ENCODE data around the gene LRRC8D. TPM values are rescaled to one million over a fixed set of nuclear protein-coding genes. Genes with fewer than 3 reads are reported as not detected.

Gene LRRC8D
- total RNA-seq, 1 donor from 2014 or later = 17.0 TPM

DNA sequence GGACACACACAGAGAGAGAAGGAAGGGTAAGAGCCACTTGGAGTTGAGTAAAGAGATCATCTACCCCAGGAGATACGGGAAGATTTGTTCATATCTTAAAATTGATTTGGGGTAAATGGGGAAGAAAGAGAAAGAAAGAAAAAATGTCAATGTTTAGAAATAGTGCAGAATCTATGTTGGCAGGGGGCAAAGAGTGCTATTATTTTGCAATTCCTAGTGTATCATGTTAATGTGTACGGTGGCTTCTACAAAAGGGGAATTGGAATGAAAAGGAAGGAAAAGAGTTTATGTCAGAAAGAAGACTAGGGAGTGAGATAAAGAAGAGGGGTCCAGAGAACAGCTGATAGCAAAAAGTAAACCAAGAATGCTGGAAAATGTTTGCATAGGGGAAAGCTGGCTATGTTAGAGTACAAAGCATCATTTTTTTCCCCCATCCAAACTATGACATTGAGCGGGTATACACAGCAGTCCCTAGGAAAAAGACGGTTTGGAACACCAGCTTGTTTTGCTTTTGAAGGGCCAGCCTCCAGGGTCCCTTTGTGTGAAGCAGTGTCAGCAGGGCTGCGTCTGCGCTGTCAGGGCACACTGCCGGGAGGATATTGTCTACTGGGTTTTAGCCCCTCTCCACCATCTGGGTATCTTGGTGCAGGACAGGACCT is 10.8 kb downstream of the LRRC8D start:
- H3K9me3 ChIP-seq = no peaks in the 10 kb centered on the region
- peaks cover 13% of the 10 kb centered on the region for H3K4me1 ChIP-seq
- H3K27me3 ChIP-seq = no peaks in the 10 kb centered on the region
- no peak for TF ChIP-seq CTCF (IDR thresholded peaks at IDR 0.05)
- no peaks in the 10 kb centered on the region for H3K36me3 ChIP-seq
- no peak overlapping the region for H3K4me3 ChIP-seq
- no peak overlapping the region for H3K27ac ChIP-seq
- ATAC-seq (no peak), DNase-seq (no peak)
- intact Hi-C loops (cut with DNase I) = no loop called here

DNA sequence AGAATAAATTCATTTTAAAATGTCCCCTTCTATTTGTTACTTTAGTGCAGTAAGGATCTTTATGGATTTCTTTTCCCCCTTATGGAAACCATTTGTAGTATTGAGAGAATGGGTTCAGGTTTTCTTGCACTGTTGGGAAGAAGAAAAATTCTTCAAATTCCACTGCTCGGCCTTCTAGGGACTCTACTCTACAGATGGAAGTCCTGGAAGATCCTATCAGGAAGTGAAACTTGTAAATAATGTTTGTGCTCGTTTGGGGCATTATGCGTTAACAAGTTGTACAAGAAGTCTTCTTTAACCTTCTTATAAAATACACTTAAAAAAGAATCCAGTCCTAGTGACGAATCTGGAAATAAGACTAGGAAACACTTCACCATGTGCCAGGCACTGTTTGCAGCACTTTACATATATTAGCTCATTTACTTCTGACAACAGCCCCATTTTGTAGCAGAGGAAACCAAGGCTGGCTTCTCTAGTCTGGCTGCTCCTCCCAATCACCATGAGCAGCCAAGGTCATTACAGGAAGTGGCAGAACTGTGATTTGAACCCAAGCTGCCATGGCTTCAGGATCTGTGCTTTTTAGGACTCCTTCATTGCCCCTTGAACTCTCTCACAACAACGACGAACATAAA is 11.8 kb downstream of the LRRC8D start:
- Histone ChIP-seq H3K27ac (no peak overlapping the region), H3K27me3 (no peaks in the 10 kb centered on the region), H3K9me3 (no peaks in the 10 kb centered on the region), H3K4me3 (no peak overlapping the region), H3K4me1 (peaks cover 13% of the 10 kb centered on the region), H3K36me3 (no peaks in the 10 kb centered on the region)
- ATAC-seq = no peak
- no peak for DNase-seq
- intact Hi-C loops (cut with DNase I) = no loop called here
- TF ChIP-seq CTCF (IDR thresholded peaks at IDR 0.05) = no peak

- DNase-seq = no peak
- no peak overlapping the region for H3K4me3 ChIP-seq
- no peaks in the 10 kb centered on the region for H3K27me3 ChIP-seq
- ATAC-seq = no peak
- no peaks in the 10 kb centered on the region for H3K9me3 ChIP-seq
- H3K4me1 ChIP-seq = peaks cover 13% of the 10 kb centered on the region
- no peak overlapping the region for H3K27ac ChIP-seq
- intact Hi-C loops (cut with DNase I) = no loop called here
- H3K36me3 ChIP-seq = no peaks in the 10 kb centered on the region
- TF ChIP-seq CTCF (IDR thresholded peaks at IDR 0.05) = no peak
Observed at GRCh38 chr1:89833183-89834082, 12.6 kb downstream of the LRRC8D start.

GRCh38 chr1:89834083-89834704 is 13.4 kb downstream of the LRRC8D start:
- no peak overlapping the region for H3K4me3 ChIP-seq
- H3K9me3 ChIP-seq = no peaks in the 10 kb centered on the region
- H3K36me3 ChIP-seq = no peaks in the 10 kb centered on the region
- peaks cover 13% of the 10 kb centered on the region for H3K4me1 ChIP-seq
- intact Hi-C loops (cut with DNase I) = no loop called here
- no peak overlapping the region for H3K27ac ChIP-seq
- no peak for TF ChIP-seq CTCF (IDR thresholded peaks at IDR 0.05)
- DNase-seq (no peak), ATAC-seq (no peak)
- H3K27me3 ChIP-seq = no peaks in the 10 kb centered on the region

- TF ChIP-seq CTCF (IDR thresholded peaks at IDR 0.05) = no peak
- ATAC-seq (no peak), DNase-seq (no peak)
- Histone ChIP-seq H3K36me3 (no peaks in the 10 kb centered on the region), H3K27me3 (no peaks in the 10 kb centered on the region), H3K9me3 (no peaks in the 10 kb centered on the region), H3K4me3 (no peak overlapping the region), H3K27ac (no peak overlapping the region), H3K4me1 (peaks cover 13% of the 10 kb centered on the region)
- intact Hi-C loops (cut with DNase I) = no loop called here
Observed at GRCh38 chr1:89836252-89837035, 15.6 kb downstream of the LRRC8D start.

Measured in upper lobe of right lung (tissue), 1 donor.